Smooth muscle cell (in vitro differentiated cells): ENCODE data around the gene NUDT5. TPM values are rescaled to one million over a fixed set of nuclear protein-coding genes. Genes with fewer than 3 reads are reported as not detected.

ENCODE experiments used
- DNase-seq: peaks from one replicate; lab custom pipeline; 2025; ENCODE audit not compliant: unreplicated experiment; lab: John Stamatoyannopoulos, UW
- H2AFZ ChIP-seq: fragments of 200-600 bp; sonication (generic); 2 replicates; pipeline ENCODE4 v1.6.0; 2016; ENCODE audit warnings: antibody characterized with exemption, low read depth, mild to moderate bottlenecking
- H3F3A ChIP-seq: fragments of 200-600 bp; sonication (generic); 2 replicates; pipeline ENCODE4 v1.6.0; 2017; ENCODE audit warnings: antibody characterized with exemption, low read depth
- H3K27ac ChIP-seq: fragments of 200-600 bp; sonication (generic); 2 replicates; pipeline ENCODE4 v1.5.1; 2016; ENCODE audit warnings: low read depth, mild to moderate bottlenecking
- H3K27me3 ChIP-seq: fragments of 200-600 bp; sonication (generic); 2 replicates; pipeline ENCODE4 v1.6.1; 2016; ENCODE audit warnings: low read depth, mild to moderate bottlenecking
- H3K36me3 ChIP-seq: fragments of 200-600 bp; sonication (generic); 2 replicates; pipeline ENCODE4 v1.5.1; 2016; ENCODE audit warnings: low read depth
- H3K4me1 ChIP-seq: fragments of 200-600 bp; sonication (generic); 2 replicates; pipeline ENCODE4 v1.5.1; 2016; ENCODE audit warnings: low read depth
- H3K4me2 ChIP-seq: fragments of 200-600 bp; sonication (generic); 2 replicates; pipeline ENCODE4 v1.6.0; 2016; ENCODE audit warnings: mild to moderate bottlenecking
- H3K4me3 ChIP-seq: fragments of 200-600 bp; sonication (generic); 2 replicates; pipeline ENCODE4 v1.5.1; 2016; ENCODE audit warnings: mild to moderate bottlenecking
- H3K79me2 ChIP-seq: fragments of 200-600 bp; sonication (generic); 2 replicates; pipeline ENCODE4 v1.6.0; 2016; ENCODE audit warnings: low read depth, mild to moderate bottlenecking
- H3K9ac ChIP-seq: fragments of 200-600 bp; sonication (generic); 2 replicates; pipeline ENCODE4 v1.6.0; 2016; ENCODE audit warnings: low read depth
- H3K9me3 ChIP-seq: fragments of 200-600 bp; sonication (generic); replicated peaks from 2 replicates; pipeline ENCODE4 v1.5.1; 2016; ENCODE audit warnings: low read depth
- H4K20me1 ChIP-seq: fragments of 200-600 bp; sonication (generic); 2 replicates; pipeline ENCODE4 v1.6.0; 2016; ENCODE audit warnings: low read depth
- WGBS: methylation state at CpG from one replicate; pipeline ENCODE4 v1.1.7; 2016; ENCODE audit warnings: low lambda C conversion rate; 5-methylcytosine and 5-hydroxymethylcytosine counted together
- polyA plus RNA-seq: library from polyadenylated mRNA; unstranded; fragments of >200 nt; fragmentation: Nextera tagmentation; extraction: Ambion mirVana; gene quantifications from 2 replicates; pipeline ENCODE4 v1.2.1, GENCODE V29; 2016
- total RNA-seq: library from RNA; depleted of rRNA; stranded (reverse); fragments of >200 nt; gene quantifications from 2 replicates; pipeline ENCODE4 v1.2.3, GENCODE V29; 2014
- TF ChIP-seq, protein P1 (sequence below): fragments of 200-600 bp; sonication (generic); IDR thresholded peaks from 2 replicates; pipeline ENCODE4 v1.5.1; 2017; ENCODE audit warnings: borderline replicate concordance, mild to moderate bottlenecking, antibody characterized with exemption; ENCODE audit not compliant: insufficient read depth, poor library complexity, severe bottlenecking

Gene NUDT5
- total and polyA plus RNA-seq, 2 experiments from 2014 or later, result 64.8 to 89.6 TPM

DNA sequence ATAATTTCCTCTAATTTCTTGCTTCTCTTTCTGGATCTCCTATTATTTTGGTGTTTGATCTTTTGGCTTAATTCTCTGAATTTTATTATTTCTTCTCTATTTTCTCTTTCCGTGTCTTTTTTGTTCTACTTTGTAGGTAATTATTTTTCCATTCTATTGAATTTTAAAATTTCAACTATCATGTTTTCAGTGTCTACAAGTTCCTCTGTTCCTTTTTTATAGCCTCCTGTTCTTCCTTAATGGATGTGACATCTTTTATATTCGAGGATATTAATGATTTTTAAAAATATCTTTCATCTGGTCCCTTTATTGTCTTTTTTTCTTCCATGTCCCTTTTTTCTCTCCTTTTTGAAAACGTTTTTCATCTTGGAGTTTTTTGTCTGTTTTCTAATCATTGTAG lies 11.4 kb upstream of the NUDT5 start:
- Histone ChIP-seq H3K4me2 (no peak overlapping the region), H3K27ac (no peak overlapping the region), H3K9ac (no peak overlapping the region), H3K4me3 (no peak overlapping the region), H2AFZ (no peak overlapping the region), H3K36me3 (peaks cover 15% of the 10 kb centered on the region), H3K79me2 (peaks cover 36% of the 10 kb centered on the region), H4K20me1 (peaks cover 18% of the 10 kb centered on the region), H3K27me3 (no peaks in the 10 kb centered on the region), H3K4me1 (no peaks in the 10 kb centered on the region), H3F3A (peaks cover 3% of the 10 kb centered on the region), H3K9me3 (no peaks in the 10 kb centered on the region)
- TF ChIP-seq, protein P1, sequence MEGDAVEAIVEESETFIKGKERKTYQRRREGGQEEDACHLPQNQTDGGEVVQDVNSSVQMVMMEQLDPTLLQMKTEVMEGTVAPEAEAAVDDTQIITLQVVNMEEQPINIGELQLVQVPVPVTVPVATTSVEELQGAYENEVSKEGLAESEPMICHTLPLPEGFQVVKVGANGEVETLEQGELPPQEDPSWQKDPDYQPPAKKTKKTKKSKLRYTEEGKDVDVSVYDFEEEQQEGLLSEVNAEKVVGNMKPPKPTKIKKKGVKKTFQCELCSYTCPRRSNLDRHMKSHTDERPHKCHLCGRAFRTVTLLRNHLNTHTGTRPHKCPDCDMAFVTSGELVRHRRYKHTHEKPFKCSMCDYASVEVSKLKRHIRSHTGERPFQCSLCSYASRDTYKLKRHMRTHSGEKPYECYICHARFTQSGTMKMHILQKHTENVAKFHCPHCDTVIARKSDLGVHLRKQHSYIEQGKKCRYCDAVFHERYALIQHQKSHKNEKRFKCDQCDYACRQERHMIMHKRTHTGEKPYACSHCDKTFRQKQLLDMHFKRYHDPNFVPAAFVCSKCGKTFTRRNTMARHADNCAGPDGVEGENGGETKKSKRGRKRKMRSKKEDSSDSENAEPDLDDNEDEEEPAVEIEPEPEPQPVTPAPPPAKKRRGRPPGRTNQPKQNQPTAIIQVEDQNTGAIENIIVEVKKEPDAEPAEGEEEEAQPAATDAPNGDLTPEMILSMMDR, result no peak
- 52% methylated on average over 3 of the region's 3 CpGs for WGBS
- DNase-seq, result no peak

DNA sequence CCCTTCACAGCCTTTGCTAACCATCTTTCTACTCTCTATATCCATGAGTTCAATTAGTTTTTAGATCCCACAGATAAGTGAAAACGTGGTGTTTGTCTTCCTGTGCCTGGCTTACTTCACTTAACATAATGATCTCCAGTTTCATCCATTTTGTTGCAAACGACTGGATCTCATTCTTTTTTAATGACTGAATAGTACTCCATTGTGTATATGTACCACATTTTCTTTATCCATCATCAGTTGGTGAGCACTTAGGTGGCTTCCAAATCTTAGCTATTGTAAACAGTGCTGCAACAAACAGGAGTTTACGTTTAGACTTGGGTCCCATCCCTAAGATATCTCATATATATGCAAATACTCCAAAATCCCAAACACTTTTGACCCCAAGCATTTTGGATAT lies 9.4 kb upstream of the NUDT5 start:
- no peaks in the 10 kb centered on the region for H3K9me3 ChIP-seq
- H3K4me3 ChIP-seq, result no peak overlapping the region
- H3K4me2 ChIP-seq, result no peak overlapping the region
- H3K79me2 ChIP-seq, result peaks cover 52% of the 10 kb centered on the region
- peaks cover 19% of the 10 kb centered on the region for H4K20me1 ChIP-seq
- H3F3A ChIP-seq, result no peaks in the 10 kb centered on the region
- no peak overlapping the region for H3K27ac ChIP-seq
- DNase-seq, result no peak
- WGBS, result 85% methylated on average over 3 of the region's 3 CpGs
- H3K4me1 ChIP-seq, result no peaks in the 10 kb centered on the region
- TF ChIP-seq, protein P1, result no peak
- peaks cover 5% of the 10 kb centered on the region for H3K36me3 ChIP-seq
- no peaks in the 10 kb centered on the region for H3K27me3 ChIP-seq
- no peak overlapping the region for H2AFZ ChIP-seq
- no peak overlapping the region for H3K9ac ChIP-seq

DNA sequence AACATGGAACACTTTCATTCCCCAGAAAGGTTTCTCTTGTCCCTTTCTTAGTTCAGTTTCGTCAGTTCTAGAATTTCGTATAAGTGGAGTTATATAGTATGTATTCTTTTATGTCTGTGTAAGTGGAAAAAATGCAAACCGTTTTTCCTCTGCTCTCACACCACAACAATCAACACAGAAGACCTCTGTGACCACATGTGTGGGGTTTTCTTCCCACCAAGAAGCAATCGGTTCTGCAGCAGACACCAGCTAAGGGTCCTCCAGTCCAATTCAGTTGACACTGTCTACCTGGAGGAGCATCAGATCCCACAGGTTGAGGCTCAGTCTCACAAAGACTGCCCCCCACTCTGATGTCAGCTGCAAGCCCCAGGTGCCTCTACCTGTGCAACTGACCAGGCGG lies 6.5 kb upstream of the NUDT5 start:
- Histone ChIP-seq H3K9me3 (no peaks in the 10 kb centered on the region), H3K27me3 (no peaks in the 10 kb centered on the region), H3K36me3 (peaks cover 12% of the 10 kb centered on the region), H4K20me1 (peaks cover 26% of the 10 kb centered on the region), H3K79me2 (peaks cover 76% of the 10 kb centered on the region), H3K4me3 (no peak overlapping the region), H3K4me2 (no peak overlapping the region), H2AFZ (no peak overlapping the region), H3K4me1 (peaks cover under 1% of the 10 kb centered on the region), H3K9ac (no peak overlapping the region), H3F3A (no peaks in the 10 kb centered on the region), H3K27ac (no peak overlapping the region)
- 92% methylated on average over 5 of the region's 5 CpGs for WGBS
- TF ChIP-seq, protein P1, result no peak
- DNase-seq, result no peak

DNA sequence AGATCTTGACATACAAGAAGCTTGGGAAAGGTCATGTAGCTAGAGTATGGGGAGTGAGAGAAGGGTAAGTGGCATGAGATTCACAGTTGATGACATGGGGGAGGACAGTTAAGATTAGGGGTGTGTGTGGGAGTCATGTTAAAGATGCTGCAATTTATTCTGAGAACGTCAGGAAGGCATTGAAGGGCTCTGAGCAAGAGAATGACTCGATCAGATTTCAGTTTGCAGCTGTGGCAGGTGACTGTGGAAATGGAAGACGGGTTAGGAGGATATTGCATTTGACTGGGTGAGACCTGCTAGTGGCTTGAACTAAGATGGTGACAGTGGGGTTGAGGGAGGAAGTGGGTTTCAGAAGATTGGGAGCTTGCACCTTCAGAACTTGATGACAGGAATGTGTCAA lies 5.9 kb upstream of the NUDT5 start:
- Histone ChIP-seq H3F3A (no peaks in the 10 kb centered on the region), H3K27me3 (no peaks in the 10 kb centered on the region), H3K27ac (no peak overlapping the region), H3K36me3 (peaks cover 11% of the 10 kb centered on the region), H3K4me1 (peaks cover 7% of the 10 kb centered on the region), H3K9ac (no peak overlapping the region), H4K20me1 (peaks cover 26% of the 10 kb centered on the region), H3K4me2 (no peak overlapping the region), H2AFZ (no peak overlapping the region), H3K79me2 (peaks cover 83% of the 10 kb centered on the region), H3K9me3 (no peaks in the 10 kb centered on the region), H3K4me3 (no peak overlapping the region)
- no peak for DNase-seq
- WGBS, result 88% methylated on average over 3 of the region's 3 CpGs
- TF ChIP-seq, protein P1, result no peak
